ENCODE results near the gene MAGI1.

GRCh38 chr3:65894679-65895453 lies 143.9 kb downstream of the MAGI1 start:
- TF ChIP-seq, protein P1, sequence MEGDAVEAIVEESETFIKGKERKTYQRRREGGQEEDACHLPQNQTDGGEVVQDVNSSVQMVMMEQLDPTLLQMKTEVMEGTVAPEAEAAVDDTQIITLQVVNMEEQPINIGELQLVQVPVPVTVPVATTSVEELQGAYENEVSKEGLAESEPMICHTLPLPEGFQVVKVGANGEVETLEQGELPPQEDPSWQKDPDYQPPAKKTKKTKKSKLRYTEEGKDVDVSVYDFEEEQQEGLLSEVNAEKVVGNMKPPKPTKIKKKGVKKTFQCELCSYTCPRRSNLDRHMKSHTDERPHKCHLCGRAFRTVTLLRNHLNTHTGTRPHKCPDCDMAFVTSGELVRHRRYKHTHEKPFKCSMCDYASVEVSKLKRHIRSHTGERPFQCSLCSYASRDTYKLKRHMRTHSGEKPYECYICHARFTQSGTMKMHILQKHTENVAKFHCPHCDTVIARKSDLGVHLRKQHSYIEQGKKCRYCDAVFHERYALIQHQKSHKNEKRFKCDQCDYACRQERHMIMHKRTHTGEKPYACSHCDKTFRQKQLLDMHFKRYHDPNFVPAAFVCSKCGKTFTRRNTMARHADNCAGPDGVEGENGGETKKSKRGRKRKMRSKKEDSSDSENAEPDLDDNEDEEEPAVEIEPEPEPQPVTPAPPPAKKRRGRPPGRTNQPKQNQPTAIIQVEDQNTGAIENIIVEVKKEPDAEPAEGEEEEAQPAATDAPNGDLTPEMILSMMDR (IDR thresholded peaks at IDR 0.05): no peak
- TF ChIP-seq RCOR1 (IDR thresholded peaks at IDR 0.05; ENCODE audit: low read length) (no peak), TCF12 (IDR thresholded peaks at IDR 0.05) (no peak), CHD2 (IDR thresholded peaks at IDR 0.05; ENCODE audit: low read length, partially characterized antibody) (no peak), TEAD4 (IDR thresholded peaks at IDR 0.05; ENCODE audit: borderline replicate concordance, insufficient read depth) (no peak), EP300 (IDR thresholded peaks at IDR 0.05; ENCODE audit: borderline replicate concordance in 1 of 2, low read depth in 1 of 2, low read length in 1 of 2) (no peak), YY1 (IDR thresholded peaks at IDR 0.05; ENCODE audit: low read depth) (no peak), MAX (IDR thresholded peaks at IDR 0.05; ENCODE audit: low read depth) (no peak), RAD21 (IDR thresholded peaks at IDR 0.05; ENCODE audit: low read length) (no peak), TAF1 (IDR thresholded peaks at IDR 0.05; ENCODE audit: borderline replicate concordance, low read depth, low read length) (no peak)

Measured in SK-N-SH (cell line).